T-helper 22 cell (primary cell): ENCODE data around the gene BCAP31.
"Not testable (repeated sequence)": the region's sequence is repeated elsewhere in the genome, so short reads cannot be mapped to it uniquely, and the experiment has no call there.

ENCODE experiments used
- DNase-seq: peaks from one replicate; pipeline ENCODE4 v3.0.0-alpha.2; 2020; ENCODE audit warnings: low read depth

Gene BCAP31

GRCh38 chrX:153734871-153735270 is 10.7 kb upstream of the BCAP31 start:
- no peak for DNase-seq

- no peak for DNase-seq
These were observed 9.6 kb upstream of the BCAP31 start for GRCh38 chrX:153733651-153734240.

GRCh38 chrX:153732401-153732800 is 8.2 kb upstream of the BCAP31 start:
- no peak for DNase-seq

GRCh38 chrX:153731845-153732215 is 7.6 kb upstream of the BCAP31 start:
- DNase-seq, result no peak

GRCh38 chrX:153731117-153731844 is 7.1 kb upstream of the BCAP31 start:
- no peak for DNase-seq

- not testable (repeated sequence) for DNase-seq
These were observed 5.9 kb upstream of the BCAP31 start for GRCh38 chrX:153730115-153730514.

GRCh38 chrX:153728951-153729631 is 4.9 kb upstream of the BCAP31 start:
- no peak for DNase-seq

GRCh38 chrX:153728095-153728494 is 3.9 kb upstream of the BCAP31 start:
- DNase-seq, result no peak

GRCh38 chrX:153727123-153727931 is 3.1 kb upstream of the BCAP31 start:
- DNase-seq, result no peak

GRCh38 chrX:153726286-153727122 is 2.3 kb upstream of the BCAP31 start:
- no peak for DNase-seq

GRCh38 chrX:153725832-153726285 is 1.7 kb upstream of the BCAP31 start:
- DNase-seq, result no peak

GRCh38 chrX:153725039-153725831 is 1.0 kb upstream of the BCAP31 start:
- no peak for DNase-seq

GRCh38 chrX:153723351-153724251 is 586 bp downstream of the BCAP31 start:
- DNase-seq, result peak; percentile 29

- no peak for DNase-seq
These were observed 1.4 kb downstream of the BCAP31 start for GRCh38 chrX:153722704-153723350.

- DNase-seq, result no peak
These were observed 4.5 kb downstream of the BCAP31 start for GRCh38 chrX:153719701-153720100.

GRCh38 chrX:153719238-153719637 is 4.9 kb downstream of the BCAP31 start:
- no peak for DNase-seq

- DNase-seq, result no peak
These were observed 6.7 kb downstream of the BCAP31 start for GRCh38 chrX:153717445-153717844.

- no peak for DNase-seq
These were observed 9.9 kb downstream of the BCAP31 start for GRCh38 chrX:153714256-153714655.
